ENCODE measurements around the gene PARD3B.

Gene PARD3B

DNA sequence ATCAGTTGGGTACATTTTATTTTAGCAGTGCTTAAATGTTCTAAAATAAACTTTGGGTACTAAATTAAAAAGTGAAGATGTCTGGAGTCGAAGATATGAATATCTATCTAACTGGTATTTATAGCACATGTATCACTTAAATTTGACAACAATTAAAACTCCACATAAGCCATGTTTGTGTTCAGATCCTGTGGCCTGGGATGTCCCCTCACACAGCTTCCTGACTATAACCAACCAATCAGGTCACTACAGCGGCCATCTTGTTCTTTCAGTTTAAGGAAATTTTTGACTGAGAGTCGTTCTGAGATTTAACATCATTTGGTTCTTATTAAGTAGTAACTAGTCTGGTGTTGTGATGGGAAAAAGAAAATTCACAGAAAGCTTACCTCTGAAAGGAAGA, 966.4 kb downstream of the PARD3B start:
- H3K4me3 ChIP-seq (ENCODE audit: low read length), result no peak overlapping the region
- TF ChIP-seq ZNF274 (IDR thresholded peaks at IDR 0.05; ENCODE audit: low read depth, low read length), result no peak

DNA sequence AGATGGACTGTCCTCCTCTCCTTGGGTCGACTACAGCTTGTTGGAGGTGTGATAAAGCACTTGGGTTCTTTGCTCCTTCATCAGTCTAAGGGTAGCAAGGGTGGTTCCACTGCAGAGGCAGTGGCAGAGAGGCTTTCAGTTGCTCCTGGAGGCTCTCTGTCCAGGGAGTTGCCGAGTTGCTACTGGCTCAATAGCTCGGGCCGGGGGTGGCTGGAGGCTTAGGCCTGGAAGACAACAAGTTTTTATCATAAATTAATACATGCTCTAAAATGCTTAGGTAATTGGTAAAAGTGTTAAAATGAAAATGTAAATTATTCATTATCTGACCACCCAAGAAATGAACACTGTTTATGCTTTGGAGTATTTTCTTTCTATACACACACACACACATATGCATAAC, 975.0 kb downstream of the PARD3B start:
- H3K4me3 ChIP-seq (ENCODE audit: low read length), result no peak overlapping the region
- no peak for TF ChIP-seq ZNF274 (IDR thresholded peaks at IDR 0.05; ENCODE audit: low read depth, low read length)

DNA sequence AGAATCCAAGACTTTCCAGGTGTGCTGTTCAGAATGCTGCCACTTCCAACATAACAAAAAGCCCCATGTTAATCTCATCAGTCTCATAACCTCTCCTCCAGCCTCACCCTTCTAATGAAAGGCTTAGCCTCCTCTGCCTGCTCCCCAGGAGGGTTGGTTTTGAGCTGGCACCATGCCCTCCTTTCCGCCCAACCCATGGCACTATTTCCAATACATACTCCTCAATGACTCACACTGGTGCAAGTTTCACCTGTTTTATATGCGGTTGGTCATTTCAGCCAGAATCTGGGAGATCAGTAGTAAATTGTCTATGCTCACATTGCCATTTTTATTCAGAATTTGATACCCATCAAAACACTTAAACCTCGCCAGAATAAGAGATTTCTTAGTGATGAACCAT, 979.4 kb downstream of the PARD3B start:
- no peak overlapping the region for H3K4me3 ChIP-seq (ENCODE audit: low read length)
- TF ChIP-seq ZNF274 (IDR thresholded peaks at IDR 0.05; ENCODE audit: low read depth, low read length), result no peak

DNA sequence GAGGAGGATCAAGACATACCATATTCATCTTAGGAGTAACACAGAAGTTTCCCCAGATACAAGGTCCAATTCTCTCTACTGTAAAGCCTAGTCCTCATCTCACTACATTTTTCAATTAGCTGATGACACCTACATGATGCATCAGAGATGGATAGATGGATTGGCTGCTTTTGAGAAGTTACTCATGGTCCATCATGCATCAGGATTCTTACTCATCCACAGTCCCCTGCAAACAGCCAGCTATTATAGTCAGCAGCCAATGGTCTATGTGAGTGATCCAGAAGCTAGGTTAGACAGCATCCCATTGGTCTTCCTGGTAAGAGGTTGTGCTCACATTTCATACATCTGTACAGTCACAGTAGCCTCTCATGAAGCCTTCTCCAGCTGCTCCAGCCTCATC, 982.5 kb downstream of the PARD3B start:
- H3K4me3 ChIP-seq (ENCODE audit: low read length), result no peak overlapping the region
- TF ChIP-seq ZNF274 (IDR thresholded peaks at IDR 0.05; ENCODE audit: low read depth, low read length), result no peak

DNA sequence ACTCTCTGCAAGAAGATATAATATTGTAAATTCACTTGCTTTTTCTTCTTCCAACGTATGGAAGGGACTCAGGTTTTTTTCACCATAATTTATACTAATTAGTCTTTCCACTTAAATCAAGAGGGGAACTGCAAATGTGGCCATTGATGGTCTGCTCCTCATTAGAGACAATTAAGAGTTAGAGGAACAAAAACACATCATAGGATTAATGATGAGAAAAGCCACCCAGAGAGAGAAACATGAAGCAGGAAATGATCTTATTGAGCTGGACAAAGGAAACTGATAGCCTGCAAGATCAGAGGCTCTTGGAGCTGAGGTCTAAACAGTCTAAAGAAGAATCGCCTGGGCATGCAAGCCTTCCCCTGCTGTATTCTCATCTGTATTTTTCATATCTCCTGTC, 985.8 kb downstream of the PARD3B start:
- no peak for TF ChIP-seq ZNF274 (IDR thresholded peaks at IDR 0.05; ENCODE audit: low read depth, low read length)

DNA sequence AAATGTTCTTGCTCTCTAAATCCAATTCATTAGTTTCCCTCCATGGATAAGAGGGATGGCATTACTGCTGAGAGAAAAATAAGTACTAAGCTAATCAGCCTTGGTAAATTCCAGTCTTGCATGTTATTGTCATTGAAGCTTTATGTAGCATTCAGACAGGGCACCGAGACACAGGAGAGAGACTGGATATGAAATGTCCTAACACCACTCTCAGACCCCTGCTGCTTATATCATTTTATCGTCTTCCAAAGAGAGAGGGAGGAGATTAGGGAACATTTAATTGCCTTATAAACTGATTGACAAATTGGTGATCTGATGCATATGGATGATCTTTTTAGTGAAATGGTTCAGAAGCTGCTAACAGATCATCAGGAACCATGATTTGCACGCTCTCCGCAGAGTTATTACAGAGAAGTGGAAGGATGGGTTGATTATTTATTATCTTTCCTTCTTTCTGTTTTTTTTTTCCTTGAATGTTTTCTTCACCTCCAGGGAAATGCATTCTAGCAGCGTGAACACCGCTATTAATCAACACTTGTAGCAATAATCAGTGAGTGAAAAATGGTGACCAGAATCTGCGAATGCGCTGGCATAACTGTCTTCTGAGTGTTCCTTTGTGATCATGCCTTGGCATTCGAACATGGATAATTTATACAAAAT, 986.3 kb downstream of the PARD3B start:
- no peak for TF ChIP-seq ZNF274 (IDR thresholded peaks at IDR 0.05; ENCODE audit: low read depth, low read length)
- H3K4me3 ChIP-seq (ENCODE audit: low read length), result no peak overlapping the region

More for the DNA sequence above, 985.8 kb downstream of the PARD3B start:
- no peak overlapping the region for H3K4me3 ChIP-seq (ENCODE audit: low read length)

DNA sequence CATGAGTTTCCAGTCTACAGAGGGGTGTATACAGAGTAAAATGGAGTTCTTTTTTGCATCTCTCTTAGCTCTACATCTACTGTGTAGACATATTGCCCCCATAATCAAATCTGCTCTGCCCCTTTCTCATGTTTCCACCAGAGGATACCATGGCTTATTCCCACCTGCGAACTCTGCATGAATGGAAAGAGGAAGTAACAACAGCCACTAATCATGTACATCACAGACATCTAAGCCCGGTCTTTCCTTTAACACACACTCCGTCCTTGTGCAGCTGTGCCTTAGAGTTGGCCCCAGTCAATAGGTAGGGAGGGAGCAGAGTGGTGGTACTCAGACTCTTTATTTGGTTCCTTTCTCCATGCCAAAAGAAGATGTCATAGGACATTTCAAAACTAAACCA, 989.7 kb downstream of the PARD3B start:
- H3K4me3 ChIP-seq (ENCODE audit: low read length), result no peak overlapping the region
- no peak for TF ChIP-seq ZNF274 (IDR thresholded peaks at IDR 0.05; ENCODE audit: low read depth, low read length)

DNA sequence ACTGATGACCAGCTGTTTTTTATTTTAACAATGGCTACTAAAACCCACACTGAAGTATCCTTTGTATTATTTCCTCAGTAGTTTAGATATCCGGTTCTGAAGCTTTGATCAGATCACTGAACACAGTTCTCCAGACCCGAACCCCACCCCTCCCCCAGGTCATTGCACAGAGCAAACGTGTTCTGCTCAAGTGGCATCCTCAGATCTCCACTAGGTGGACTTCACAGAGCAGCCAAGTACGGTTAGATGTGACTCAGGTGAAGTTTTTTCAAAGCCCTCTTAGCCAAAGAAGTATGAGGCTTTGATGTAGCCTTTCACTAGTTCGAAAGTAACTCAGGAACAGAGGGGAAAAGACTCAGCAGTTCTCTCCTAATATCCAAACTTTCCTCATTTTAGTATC, 994.3 kb downstream of the PARD3B start:
- TF ChIP-seq ZNF274 (IDR thresholded peaks at IDR 0.05; ENCODE audit: low read depth, low read length), result no peak
- H3K4me3 ChIP-seq (ENCODE audit: low read length), result no peak overlapping the region

DNA sequence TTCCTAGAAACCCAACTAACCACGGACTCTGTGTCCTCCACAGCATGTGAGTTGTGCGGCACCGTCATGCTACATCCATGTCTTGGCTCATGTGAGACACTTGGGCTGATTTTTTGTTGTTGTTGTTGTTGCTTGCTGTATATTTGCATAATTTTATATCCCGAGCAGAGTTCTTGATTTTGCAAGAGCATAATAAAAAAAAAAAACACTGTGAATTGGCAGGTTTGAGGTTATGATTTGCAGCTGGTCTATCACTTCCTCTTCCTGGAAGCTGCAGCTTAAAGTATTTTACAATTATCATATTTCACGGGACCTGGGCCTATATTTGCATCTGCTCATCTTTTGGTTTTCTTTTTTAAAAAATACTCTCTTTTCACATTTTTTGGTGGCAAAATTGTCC, 994.8 kb downstream of the PARD3B start:
- no peak for TF ChIP-seq ZNF274 (IDR thresholded peaks at IDR 0.05; ENCODE audit: low read depth, low read length)
- H3K4me3 ChIP-seq (ENCODE audit: low read length), result no peak overlapping the region

DNA sequence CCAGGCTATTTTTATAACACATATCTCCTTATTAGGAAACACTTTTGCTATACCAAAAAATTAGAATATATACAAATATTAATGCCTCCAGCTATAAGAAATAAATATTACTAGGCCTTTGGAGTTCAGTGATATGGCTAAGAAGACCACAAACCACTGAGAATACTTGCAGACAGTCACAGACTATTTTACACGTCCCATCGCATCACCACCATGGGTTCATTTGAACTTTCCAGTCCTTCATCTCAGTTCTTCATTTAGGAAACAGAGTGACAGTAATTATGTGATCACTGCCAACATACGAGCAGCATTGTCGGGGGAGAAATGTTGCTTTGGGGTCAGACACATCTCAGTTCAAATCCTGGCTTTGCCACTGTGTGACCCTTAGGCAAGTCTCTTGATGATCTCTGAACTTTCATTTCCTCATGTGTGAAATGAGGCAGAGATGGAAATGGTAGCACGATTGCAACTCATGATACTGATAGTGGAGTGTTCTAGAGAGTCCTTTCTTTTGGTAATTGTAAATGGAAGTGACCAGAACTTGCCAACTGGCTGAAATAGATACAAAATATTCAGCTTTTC, 998.1 kb downstream of the PARD3B start:
- no peak for TF ChIP-seq ZNF274 (IDR thresholded peaks at IDR 0.05; ENCODE audit: low read depth, low read length)
- H3K4me3 ChIP-seq (ENCODE audit: low read length), result no peak overlapping the region

DNA sequence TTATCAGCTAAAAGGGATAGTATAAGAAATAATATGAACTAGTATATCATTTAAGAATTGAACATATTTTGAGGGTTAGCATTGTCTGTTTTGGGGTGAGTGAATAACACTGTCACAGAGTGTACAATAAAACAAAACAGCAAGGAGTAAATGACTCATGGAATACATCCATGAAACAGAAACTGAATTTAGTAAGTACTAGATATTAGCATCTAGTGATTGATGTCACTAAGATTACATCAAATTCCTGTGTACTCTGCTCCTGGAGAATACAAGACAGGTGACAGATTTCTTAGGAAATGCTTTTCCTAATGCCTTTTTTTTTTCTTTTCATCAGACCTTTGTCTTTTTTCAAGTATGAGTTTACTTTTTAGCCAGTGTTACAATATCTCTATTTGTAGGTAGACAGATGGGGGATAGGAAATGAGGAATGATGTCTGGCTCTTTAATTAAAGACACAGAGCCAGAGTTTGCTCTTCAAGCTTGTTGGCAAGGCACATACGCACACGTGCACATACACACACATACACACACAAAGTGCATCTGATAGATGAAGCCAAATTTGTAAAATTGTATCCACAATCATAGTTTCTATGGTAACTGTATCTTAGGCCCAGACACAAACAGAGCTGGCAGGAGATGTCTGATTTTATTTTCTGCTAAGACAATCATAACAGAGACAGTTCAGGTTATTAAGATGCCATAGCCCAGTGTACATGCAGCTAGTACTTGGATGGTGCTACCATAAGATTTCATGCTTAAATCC, 998.8 kb downstream of the PARD3B start:
- TF ChIP-seq ZNF274 (IDR thresholded peaks at IDR 0.05; ENCODE audit: low read depth, low read length), result no peak
- H3K4me3 ChIP-seq (ENCODE audit: low read length), result no peak overlapping the region

DNA sequence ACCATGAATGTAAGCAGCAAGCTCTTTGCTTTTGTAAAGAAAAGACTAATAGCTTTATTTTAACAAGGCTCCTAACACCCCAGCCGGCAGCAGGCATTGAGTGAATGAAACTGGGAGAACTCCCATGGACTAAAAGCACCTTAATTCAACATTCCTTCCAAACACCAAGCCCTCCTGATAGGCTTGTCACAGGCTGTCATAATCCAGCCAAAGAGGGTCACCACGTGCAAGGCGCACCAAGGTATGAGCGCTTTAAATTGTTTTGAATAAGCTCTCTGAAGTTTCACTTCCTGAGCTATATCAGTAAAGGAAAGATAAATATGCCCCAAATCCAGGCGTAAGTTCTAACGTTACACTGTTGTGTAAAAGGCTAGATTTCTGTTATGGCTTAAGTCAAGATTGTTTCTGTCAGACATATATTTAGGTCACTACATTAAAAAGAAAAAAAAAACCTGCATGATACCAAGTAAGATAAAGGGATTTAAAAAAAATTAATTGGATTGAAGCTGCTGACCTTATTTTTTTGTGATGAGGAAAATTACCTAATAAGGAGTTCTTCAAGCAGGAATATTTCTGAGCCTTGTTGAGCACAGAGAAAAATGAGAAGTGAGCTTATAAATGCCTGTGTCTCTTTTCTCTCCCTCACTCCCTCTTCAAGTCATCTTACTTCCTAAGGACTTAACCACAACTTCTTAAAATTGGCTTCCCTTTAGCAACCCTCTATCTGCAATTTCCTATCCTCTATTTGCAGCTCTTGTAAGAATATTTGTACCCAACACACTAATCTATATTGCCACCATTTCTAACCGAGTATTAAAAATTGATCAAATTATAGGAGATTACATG, 1000.9 kb downstream of the PARD3B start:
- H3K4me3 ChIP-seq (ENCODE audit: low read length), result no peak overlapping the region
- TF ChIP-seq ZNF274 (IDR thresholded peaks at IDR 0.05; ENCODE audit: low read depth, low read length), result no peak

DNA sequence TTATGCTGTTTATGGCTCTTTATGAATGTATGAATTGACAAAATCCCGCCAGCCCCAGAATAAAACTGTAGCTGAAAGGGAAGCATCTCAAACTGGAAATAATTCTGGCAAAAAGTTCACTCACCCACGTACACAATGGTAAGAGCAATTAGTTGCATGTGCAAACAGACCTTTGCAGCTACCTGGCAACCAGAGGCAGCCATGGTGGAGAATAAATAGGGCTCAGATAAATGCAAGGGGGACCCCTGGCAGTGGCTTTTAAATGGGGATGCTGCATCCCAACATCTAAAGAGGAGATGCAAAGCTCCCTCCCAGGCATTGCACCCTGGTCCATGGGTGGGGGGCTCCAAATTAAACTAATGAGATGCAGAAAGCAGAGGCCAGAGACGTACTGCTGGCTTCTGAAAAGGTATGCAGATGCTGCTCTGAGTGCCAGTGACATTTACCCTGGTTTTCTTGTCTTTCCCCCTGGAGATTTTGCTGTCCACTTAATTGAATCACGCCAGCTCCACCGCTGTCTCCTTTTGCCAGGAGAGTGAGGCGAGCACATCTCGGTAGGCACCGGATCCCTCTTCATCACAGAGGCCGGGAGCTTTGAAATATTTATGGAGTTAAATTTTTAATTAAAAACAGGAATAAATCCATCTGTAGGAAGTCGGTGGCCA, 1010.4 kb downstream of the PARD3B start:
- no peak for TF ChIP-seq ZNF274 (IDR thresholded peaks at IDR 0.05; ENCODE audit: low read depth, low read length)
- H3K4me3 ChIP-seq (ENCODE audit: low read length), result no peak overlapping the region

DNA sequence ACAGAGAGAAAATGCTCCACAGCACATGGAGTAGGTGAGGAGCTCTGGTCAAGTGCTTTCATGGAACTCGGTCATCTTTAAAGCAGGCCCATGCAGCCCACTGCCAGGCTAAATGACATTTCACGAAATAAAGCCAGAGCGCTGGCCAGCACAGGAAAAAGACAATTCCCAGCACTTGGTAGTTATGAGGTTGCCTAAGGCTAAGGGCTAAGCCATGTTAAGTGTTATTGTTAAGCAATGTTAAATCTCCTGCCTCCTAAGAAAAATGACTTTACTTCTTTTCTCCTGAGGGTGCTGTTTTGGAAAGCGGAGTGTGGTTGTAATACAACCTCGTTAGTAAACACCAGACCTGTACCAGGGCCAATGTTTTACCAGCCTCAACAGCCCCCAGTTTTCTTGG, 1011.1 kb downstream of the PARD3B start:
- no peak overlapping the region for H3K4me3 ChIP-seq (ENCODE audit: low read length)
- TF ChIP-seq ZNF274 (IDR thresholded peaks at IDR 0.05; ENCODE audit: low read depth, low read length), result no peak
